NCI-H2029 treated with DMSO at 0.1 percent for 48 hours (cell line): ENCODE data around the gene NDUFA7.
"Not testable (repeated sequence)": the region's sequence is repeated elsewhere in the genome, so short reads cannot be mapped to it uniquely, and the experiment has no call there.

Experiments
- DNase-seq: peaks from one replicate; lab custom pipeline; 2025; lab: John Stamatoyannopoulos, UW

The NDUFA7 gene

GRCh38 chr19:8319807-8320520 lies 1.2 kb downstream of the NDUFA7 start:
- no peak for DNase-seq

- not testable (repeated sequence) for DNase-seq
These were observed 2.3 kb downstream of the NDUFA7 start for GRCh38 chr19:8318835-8319234.

GRCh38 chr19:8316351-8317125 lies 4.6 kb downstream of the NDUFA7 start:
- DNase-seq = no peak

GRCh38 chr19:8314981-8315640 lies 6.1 kb downstream of the NDUFA7 start:
- not testable (repeated sequence) for DNase-seq

- DNase-seq = no peak
These were observed 9.5 kb downstream of the NDUFA7 start for GRCh38 chr19:8311461-8312260.

- no peak for DNase-seq
These were observed 10.7 kb downstream of the NDUFA7 start for GRCh38 chr19:8310342-8311055.

- DNase-seq = no peak
These were observed 12.3 kb downstream of the NDUFA7 start for GRCh38 chr19:8308891-8309291.

GRCh38 chr19:8307965-8308866 lies 13.0 kb downstream of the NDUFA7 start, which contains the start of gene CD320:
CD320 (minus strand) TSS chr19:8308358; CDS start chr19:8308290, 68 bp downstream.
- DNase-seq = peak; percentile 90

GRCh38 chr19:8307400-8307964 lies 13.7 kb downstream of the NDUFA7 start:
- no peak for DNase-seq

- DNase-seq = no peak
These were observed 14.7 kb downstream of the NDUFA7 start for GRCh38 chr19:8306235-8307054.

GRCh38 chr19:8305798-8306197 lies 15.4 kb downstream of the NDUFA7 start:
- DNase-seq = no peak

- DNase-seq = no peak
These were observed 16.1 kb downstream of the NDUFA7 start for GRCh38 chr19:8304841-8305621.

GRCh38 chr19:8302734-8303133 lies 18.4 kb downstream of the NDUFA7 start:
- DNase-seq = no peak

- no peak for DNase-seq
These were observed 18.9 kb downstream of the NDUFA7 start for GRCh38 chr19:8302357-8302691.

- not testable (repeated sequence) for DNase-seq
These were observed 29.8 kb downstream of the NDUFA7 start for GRCh38 chr19:8291337-8291736.

- not testable (repeated sequence) for DNase-seq
These were observed 44.7 kb downstream of the NDUFA7 start for GRCh38 chr19:8276508-8276907.

- no peak for DNase-seq
These were observed 51.5 kb downstream of the NDUFA7 start for GRCh38 chr19:8269724-8270123.

- DNase-seq = no peak
These were observed 55.3 kb downstream of the NDUFA7 start for GRCh38 chr19:8265872-8266271.
